ENCODE data around the gene GLIPR1.
"Not testable (repeated sequence)": the region's sequence is repeated elsewhere in the genome, so short reads cannot be mapped to it uniquely, and the experiment has no call there.

The GLIPR1 gene

GRCh38 chr12:75483431-75483830, 2.9 kb downstream of the GLIPR1 start:
- no peak overlapping the region for H2BK5ac ChIP-seq (ENCODE audit: low read length)
- no peak overlapping the region for H3K4ac ChIP-seq (ENCODE audit: low read length)
- H3K18ac ChIP-seq (ENCODE audit: low read length): no peak overlapping the region
- H3K9me3 ChIP-seq (replicated peaks in 1 of 2; ENCODE audit: control insufficient read depth in 2 of 2, insufficient read depth in 1 of 2, low read depth in 1 of 2, low read length in 2 of 2): no peaks in the 10 kb centered on the region
- H3K4me3 ChIP-seq (ENCODE audit: low read length in 2 of 2): no peak overlapping the region
- H4K91ac ChIP-seq (ENCODE audit: low read depth, low read length, poor library complexity): no peak overlapping the region
- H3K4me2 ChIP-seq (ENCODE audit: insufficient read depth, low read length, poor library complexity, severe bottlenecking): no peak overlapping the region
- H3K14ac ChIP-seq (ENCODE audit: low read length): no peak overlapping the region
- H3K27me3 ChIP-seq (ENCODE audit: control insufficient read depth in 3 of 3, insufficient read depth in 3 of 3, low read depth in 1 of 3, low read length in 3 of 3): no peaks in the 10 kb centered on the region
- DNase-seq (ENCODE audit: low spot score): no peak
- no peak overlapping the region for H4K8ac ChIP-seq (ENCODE audit: low read depth, low read length)
- H3K4me1 ChIP-seq (ENCODE audit: control insufficient read depth in 2 of 2, insufficient read depth in 1 of 2, low read depth in 1 of 2, low read length in 2 of 2): peaks cover 2 to 10% of the 10 kb centered on the region in 2 donors
- no peak overlapping the region for H2BK120ac ChIP-seq (ENCODE audit: low read depth, low read length)
- H2AFZ ChIP-seq (ENCODE audit: low read length): no peak overlapping the region
- no peak overlapping the region for H3K9ac ChIP-seq (ENCODE audit: low read depth, low read length, poor library complexity)
- WGBS, 2 donors (ENCODE audit: extremely low coverage in 2 of 2, insufficient read length in 2 of 2, insufficient replicate concordance in 1 of 2): no CpG with 5 or more reads among the region's 2 CpGs
- no peak overlapping the region for H2BK15ac ChIP-seq (ENCODE audit: low read length)
- H2BK12ac ChIP-seq (ENCODE audit: low read length): no peak overlapping the region
- no peak overlapping the region for H3K27ac ChIP-seq (replicated peaks; ENCODE audit: low read length)
- H2AK5ac ChIP-seq (ENCODE audit: low read depth, low read length): no peak overlapping the region
- no peaks in the 10 kb centered on the region for H3K36me3 ChIP-seq (replicated peaks in 1 of 2; ENCODE audit: control insufficient read depth in 2 of 2, insufficient read depth in 2 of 2, low read length in 2 of 2)
- no peak overlapping the region for H3K23ac ChIP-seq (ENCODE audit: low read depth, low read length, poor library complexity)
- H3K79me1 ChIP-seq (ENCODE audit: low read depth, low read length): no peaks in the 10 kb centered on the region

DNA sequence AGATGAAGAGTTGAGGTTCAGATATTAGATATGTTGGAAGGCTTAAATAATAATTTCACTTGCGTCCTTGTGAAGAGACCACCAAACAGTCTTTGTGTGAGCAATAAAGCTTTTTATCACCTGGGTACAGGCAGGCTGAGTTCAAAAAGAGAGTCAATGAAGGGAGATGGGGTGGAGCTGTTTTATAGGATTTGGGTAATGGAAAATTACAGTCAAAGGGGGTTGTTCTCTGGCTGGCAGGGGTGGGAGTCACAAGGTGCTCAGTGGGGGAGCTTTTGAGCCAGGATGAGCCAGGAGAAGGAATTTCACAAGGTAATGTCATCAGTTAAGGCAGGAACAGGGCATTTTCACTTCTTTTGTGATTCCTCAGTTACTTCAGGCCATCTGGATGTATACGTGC, 3.9 kb downstream of the GLIPR1 start:
- H2BK15ac ChIP-seq (ENCODE audit: low read length); H3K27ac ChIP-seq (replicated peaks; ENCODE audit: low read length); H2BK5ac ChIP-seq (ENCODE audit: low read length); H3K36me3 ChIP-seq (replicated peaks in 1 of 2; ENCODE audit: control insufficient read depth in 2 of 2, insufficient read depth in 2 of 2, low read length in 2 of 2); H3K4me2 ChIP-seq (ENCODE audit: insufficient read depth, low read length, poor library complexity, severe bottlenecking); H3K79me1 ChIP-seq (ENCODE audit: low read depth, low read length); H2BK12ac ChIP-seq (ENCODE audit: low read length); H3K18ac ChIP-seq (ENCODE audit: low read length); H3K4ac ChIP-seq (ENCODE audit: low read length); H2AK5ac ChIP-seq (ENCODE audit: low read depth, low read length); H3K9me3 ChIP-seq (replicated peaks in 1 of 2; ENCODE audit: control insufficient read depth in 2 of 2, insufficient read depth in 1 of 2, low read depth in 1 of 2, low read length in 2 of 2); H4K8ac ChIP-seq (ENCODE audit: low read depth, low read length); H3K4me1 ChIP-seq (ENCODE audit: control insufficient read depth in 2 of 2, insufficient read depth in 1 of 2, low read depth in 1 of 2, low read length in 2 of 2); H2BK120ac ChIP-seq (ENCODE audit: low read depth, low read length); H3K23ac ChIP-seq (ENCODE audit: low read depth, low read length, poor library complexity); H2AFZ ChIP-seq (ENCODE audit: low read length); H3K4me3 ChIP-seq (ENCODE audit: low read length in 2 of 2); H3K14ac ChIP-seq (ENCODE audit: low read length); H4K91ac ChIP-seq (ENCODE audit: low read depth, low read length, poor library complexity); H3K27me3 ChIP-seq (ENCODE audit: control insufficient read depth in 3 of 3, insufficient read depth in 3 of 3, low read depth in 1 of 3, low read length in 3 of 3); H3K9ac ChIP-seq (ENCODE audit: low read depth, low read length, poor library complexity); DNase-seq (ENCODE audit: low spot score): not testable (repeated sequence)
- no CpG with 5 or more reads among the region's 2 CpGs for WGBS, 2 donors (ENCODE audit: extremely low coverage in 2 of 2, insufficient read length in 2 of 2, insufficient replicate concordance in 1 of 2)

DNA sequence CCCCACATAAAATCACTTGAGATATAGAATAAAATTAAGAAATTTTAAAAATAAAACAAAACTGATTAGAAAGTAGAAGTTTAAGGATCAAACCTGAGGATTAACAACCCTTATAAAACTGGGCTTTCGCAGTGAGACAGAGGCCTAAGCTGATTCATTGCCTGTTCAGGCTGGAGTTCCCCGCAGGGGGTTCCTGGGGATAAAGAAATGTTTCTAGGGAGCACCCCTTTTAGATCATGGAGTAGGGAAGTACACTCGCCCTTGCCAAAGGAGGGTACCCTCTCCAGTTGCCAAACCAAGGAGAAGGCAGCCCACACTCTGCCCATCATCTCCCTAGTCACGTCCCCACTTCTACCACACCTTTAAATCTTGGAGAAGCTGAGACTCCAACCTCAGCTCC, 6.8 kb downstream of the GLIPR1 start:
- H2BK12ac ChIP-seq (ENCODE audit: low read length): no peak overlapping the region
- H3K79me1 ChIP-seq (ENCODE audit: low read depth, low read length): no peaks in the 10 kb centered on the region
- no peak for DNase-seq (ENCODE audit: low spot score)
- H3K4me1 ChIP-seq (ENCODE audit: control insufficient read depth in 2 of 2, insufficient read depth in 1 of 2, low read depth in 1 of 2, low read length in 2 of 2): peaks cover 0 to 2% of the 10 kb centered on the region in 2 donors
- H4K91ac ChIP-seq (ENCODE audit: low read depth, low read length, poor library complexity): no peak overlapping the region
- H3K27me3 ChIP-seq (ENCODE audit: control insufficient read depth in 3 of 3, insufficient read depth in 3 of 3, low read depth in 1 of 3, low read length in 3 of 3): no peaks in the 10 kb centered on the region
- H2BK120ac ChIP-seq (ENCODE audit: low read depth, low read length): no peak overlapping the region
- no peak overlapping the region for H2BK5ac ChIP-seq (ENCODE audit: low read length)
- H3K27ac ChIP-seq (replicated peaks; ENCODE audit: low read length): no peak overlapping the region
- H3K9ac ChIP-seq (ENCODE audit: low read depth, low read length, poor library complexity): no peak overlapping the region
- H3K23ac ChIP-seq (ENCODE audit: low read depth, low read length, poor library complexity): no peak overlapping the region
- H2AFZ ChIP-seq (ENCODE audit: low read length): no peak overlapping the region
- no peak overlapping the region for H3K4me3 ChIP-seq (ENCODE audit: low read length in 2 of 2)
- H3K36me3 ChIP-seq (replicated peaks in 1 of 2; ENCODE audit: control insufficient read depth in 2 of 2, insufficient read depth in 2 of 2, low read length in 2 of 2): no peaks in the 10 kb centered on the region
- H4K8ac ChIP-seq (ENCODE audit: low read depth, low read length): no peak overlapping the region
- no peak overlapping the region for H3K14ac ChIP-seq (ENCODE audit: low read length)
- H3K4ac ChIP-seq (ENCODE audit: low read length): no peak overlapping the region
- H3K9me3 ChIP-seq (replicated peaks in 1 of 2; ENCODE audit: control insufficient read depth in 2 of 2, insufficient read depth in 1 of 2, low read depth in 1 of 2, low read length in 2 of 2): no peaks in the 10 kb centered on the region
- no peak overlapping the region for H3K4me2 ChIP-seq (ENCODE audit: insufficient read depth, low read length, poor library complexity, severe bottlenecking)
- WGBS, 2 donors (ENCODE audit: extremely low coverage in 2 of 2, insufficient read length in 2 of 2, insufficient replicate concordance in 1 of 2): no CpG with 5 or more reads among the region's 4 CpGs
- H3K18ac ChIP-seq (ENCODE audit: low read length): no peak overlapping the region
- no peak overlapping the region for H2AK5ac ChIP-seq (ENCODE audit: low read depth, low read length)
- no peak overlapping the region for H2BK15ac ChIP-seq (ENCODE audit: low read length)

GRCh38 chr12:75488553-75488952, 8.0 kb downstream of the GLIPR1 start:
- no peak overlapping the region for H3K18ac ChIP-seq (ENCODE audit: low read length)
- no peak overlapping the region for H3K4ac ChIP-seq (ENCODE audit: low read length)
- DNase-seq (ENCODE audit: low spot score): no peak
- no peak overlapping the region for H3K27ac ChIP-seq (replicated peaks; ENCODE audit: low read length)
- no peak overlapping the region for H2BK5ac ChIP-seq (ENCODE audit: low read length)
- no peak overlapping the region for H2AK5ac ChIP-seq (ENCODE audit: low read depth, low read length)
- H3K9me3 ChIP-seq (replicated peaks in 1 of 2; ENCODE audit: control insufficient read depth in 2 of 2, insufficient read depth in 1 of 2, low read depth in 1 of 2, low read length in 2 of 2): no peaks in the 10 kb centered on the region
- no peak overlapping the region for H2AFZ ChIP-seq (ENCODE audit: low read length)
- no peak overlapping the region for H2BK15ac ChIP-seq (ENCODE audit: low read length)
- no peak overlapping the region for H2BK120ac ChIP-seq (ENCODE audit: low read depth, low read length)
- H3K79me1 ChIP-seq (ENCODE audit: low read depth, low read length): no peaks in the 10 kb centered on the region
- H4K91ac ChIP-seq (ENCODE audit: low read depth, low read length, poor library complexity): no peak overlapping the region
- H3K36me3 ChIP-seq (replicated peaks in 1 of 2; ENCODE audit: control insufficient read depth in 2 of 2, insufficient read depth in 2 of 2, low read length in 2 of 2): no peaks in the 10 kb centered on the region
- no peak overlapping the region for H3K4me2 ChIP-seq (ENCODE audit: insufficient read depth, low read length, poor library complexity, severe bottlenecking)
- no peak overlapping the region for H2BK12ac ChIP-seq (ENCODE audit: low read length)
- no peak overlapping the region for H3K14ac ChIP-seq (ENCODE audit: low read length)
- no peak overlapping the region for H3K23ac ChIP-seq (ENCODE audit: low read depth, low read length, poor library complexity)
- no peak overlapping the region for H3K9ac ChIP-seq (ENCODE audit: low read depth, low read length, poor library complexity)
- H3K4me1 ChIP-seq (ENCODE audit: control insufficient read depth in 2 of 2, insufficient read depth in 1 of 2, low read depth in 1 of 2, low read length in 2 of 2): peaks cover 0 to 2% of the 10 kb centered on the region in 2 donors
- no peaks in the 10 kb centered on the region for H3K27me3 ChIP-seq (ENCODE audit: control insufficient read depth in 3 of 3, insufficient read depth in 3 of 3, low read depth in 1 of 3, low read length in 3 of 3)
- H3K4me3 ChIP-seq (ENCODE audit: low read length in 2 of 2): no peak overlapping the region
- no peak overlapping the region for H4K8ac ChIP-seq (ENCODE audit: low read depth, low read length)
